ENCODE results near the gene PHF21B. TPM values are rescaled to one million over a fixed set of nuclear protein-coding genes. Genes with fewer than 3 reads are reported as not detected.

PHF21B gene
- polyA plus RNA-seq, 3 donors: 0.01 to 0.34 (median 0.14) TPM

DNA sequence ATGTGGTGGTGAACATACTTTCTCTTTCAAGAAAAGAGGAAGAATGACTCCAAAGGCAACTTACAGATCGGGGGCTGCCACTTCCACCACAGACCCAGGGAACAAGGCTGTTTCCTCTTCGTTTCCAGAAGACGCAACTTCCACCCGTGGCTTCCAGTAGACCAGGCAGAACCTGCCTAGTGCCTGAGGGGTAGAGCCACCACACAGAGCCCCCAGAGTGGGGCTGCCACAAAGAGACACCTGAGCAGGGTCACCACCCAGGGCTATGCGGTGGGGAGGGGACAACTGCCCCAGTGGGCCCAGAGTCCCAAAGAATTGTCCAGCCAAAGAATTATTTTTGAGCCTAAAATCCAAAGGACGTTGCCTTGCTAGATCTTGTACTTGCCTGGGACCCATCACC, 16.7 kb upstream of the PHF21B start:
- H3K27ac ChIP-seq (ENCODE audit: low read depth, low read length): no peak overlapping the region
- 59 to 75% (median 61%) methylated on average over 6 of the region's 6 CpGs for WGBS, 3 donors

- no peak overlapping the region for H3K27ac ChIP-seq (ENCODE audit: low read depth, low read length)
- whole genome bisulfite sequencing, 3 donors: 13 to 29% (median 26%) methylated on average over 9 of the region's 9 CpGs
Observed at GRCh38 chr22:45023431-45023830, 13.6 kb upstream of the PHF21B start.

- H3K27ac ChIP-seq (ENCODE audit: low read depth, low read length): no peak overlapping the region
- 55 to 63% (median 59%) methylated on average over 15 to 16 of the region's 16 CpGs for WGBS, 3 donors
Observed at GRCh38 chr22:45019861-45020655, 10.3 kb upstream of the PHF21B start.

- whole genome bisulfite sequencing, 3 donors: 46 to 55% (median 51%) methylated on average over 4 of the region's 4 CpGs
- no peak overlapping the region for H3K27ac ChIP-seq (ENCODE audit: low read depth, low read length)
Observed at GRCh38 chr22:45014654-45015053, 4.8 kb upstream of the PHF21B start.

DNA sequence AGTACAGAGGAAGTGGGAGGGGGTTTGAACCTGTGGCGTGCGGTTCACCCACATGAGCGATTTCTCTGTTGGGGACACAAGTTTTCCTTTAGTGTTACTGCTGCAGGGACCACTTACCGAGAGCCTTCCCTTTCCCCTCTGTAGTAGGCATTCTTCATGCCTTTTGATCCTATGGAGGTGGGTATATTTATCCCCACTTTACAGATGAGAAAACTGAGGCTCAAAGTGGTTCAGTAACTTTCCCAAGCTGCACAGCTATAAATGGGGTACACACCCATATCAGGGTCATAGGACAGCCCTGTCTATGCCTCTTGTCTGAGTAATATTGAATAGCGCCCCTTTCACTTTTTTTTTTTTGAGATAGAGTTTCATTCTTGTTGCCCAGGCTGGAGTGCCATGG, 3.3 kb upstream of the PHF21B start:
- 86 to 98% (median 92%) methylated on average over 5 of the region's 5 CpGs for WGBS, 3 donors
- no peak overlapping the region for H3K27ac ChIP-seq (ENCODE audit: low read depth, low read length)

DNA sequence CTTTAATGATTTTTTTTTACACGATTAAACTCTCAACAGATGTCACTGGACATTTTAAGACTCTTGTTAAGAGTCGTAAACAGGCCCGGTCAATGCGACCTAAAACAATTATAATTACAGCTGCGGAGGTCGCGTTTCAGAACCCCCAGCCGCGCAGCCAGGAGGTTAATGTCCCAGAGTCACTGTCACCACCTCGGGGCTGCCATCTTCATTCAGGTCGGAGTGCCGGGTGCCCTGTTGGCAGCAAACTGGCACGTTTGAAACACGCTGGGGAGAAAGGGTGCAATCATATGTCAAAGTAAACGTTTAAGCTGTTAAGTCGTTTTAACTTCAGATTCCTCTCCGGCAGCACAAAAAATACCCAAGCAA, 711 bp upstream of the PHF21B start:
- WGBS, 3 donors: 3 to 6% (median 4%) methylated on average over 17 of the region's 17 CpGs

GRCh38 chr22:45008751-45009605, 827 bp downstream of the PHF21B start:
- WGBS, 3 donors: 0 to 2% (median 1%) methylated on average over 72 to 90 of the region's 90 CpGs
- H3K27ac ChIP-seq (ENCODE audit: low read depth, low read length): no peak overlapping the region

More for the DNA sequence above, 711 bp upstream of the PHF21B start:
- H3K27ac ChIP-seq (ENCODE audit: low read depth, low read length): no peak overlapping the region

DNA sequence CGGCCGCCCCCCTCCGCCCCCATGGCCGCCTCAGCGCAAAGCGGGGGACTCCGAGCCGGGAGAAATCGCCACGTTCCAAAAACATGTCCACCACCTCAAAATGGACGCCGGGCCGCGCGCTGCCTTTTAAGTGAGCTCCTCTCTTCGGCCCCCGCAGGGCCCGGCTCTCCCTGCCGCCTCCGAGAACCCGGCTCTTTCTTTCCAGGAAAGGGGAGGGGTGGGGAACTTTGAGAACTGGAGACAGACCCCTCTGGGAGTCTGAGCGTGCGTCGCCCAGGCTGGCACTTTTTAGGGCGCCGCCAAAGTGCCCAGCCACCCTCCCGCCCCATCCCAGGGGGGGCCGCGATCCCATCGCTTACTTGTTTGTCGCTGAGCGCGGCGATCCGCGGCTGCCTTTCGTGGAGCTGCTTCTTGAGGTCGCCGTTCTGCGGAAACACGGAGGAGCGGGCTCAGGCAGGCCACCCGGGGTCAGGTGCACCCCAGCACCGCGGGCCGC, 1.6 kb downstream of the PHF21B start:
- no peak overlapping the region for H3K27ac ChIP-seq (ENCODE audit: low read depth, low read length)
- 1 to 2% (median 1%) methylated on average over 43 to 46 of the region's 46 CpGs for WGBS, 3 donors

- 0 to 3% (median 2%) methylated on average over 43 to 78 of the region's 90 CpGs for WGBS, 3 donors
- no peak overlapping the region for H3K27ac ChIP-seq (ENCODE audit: low read depth, low read length)
Observed at GRCh38 chr22:45007391-45008185, 2.2 kb downstream of the PHF21B start.

GRCh38 chr22:45006964-45007390, 2.8 kb downstream of the PHF21B start:
- H3K27ac ChIP-seq (ENCODE audit: low read depth, low read length): no peak overlapping the region
- WGBS, 3 donors: 1 to 2% (median 1%) methylated on average over 42 to 44 of the region's 44 CpGs

DNA sequence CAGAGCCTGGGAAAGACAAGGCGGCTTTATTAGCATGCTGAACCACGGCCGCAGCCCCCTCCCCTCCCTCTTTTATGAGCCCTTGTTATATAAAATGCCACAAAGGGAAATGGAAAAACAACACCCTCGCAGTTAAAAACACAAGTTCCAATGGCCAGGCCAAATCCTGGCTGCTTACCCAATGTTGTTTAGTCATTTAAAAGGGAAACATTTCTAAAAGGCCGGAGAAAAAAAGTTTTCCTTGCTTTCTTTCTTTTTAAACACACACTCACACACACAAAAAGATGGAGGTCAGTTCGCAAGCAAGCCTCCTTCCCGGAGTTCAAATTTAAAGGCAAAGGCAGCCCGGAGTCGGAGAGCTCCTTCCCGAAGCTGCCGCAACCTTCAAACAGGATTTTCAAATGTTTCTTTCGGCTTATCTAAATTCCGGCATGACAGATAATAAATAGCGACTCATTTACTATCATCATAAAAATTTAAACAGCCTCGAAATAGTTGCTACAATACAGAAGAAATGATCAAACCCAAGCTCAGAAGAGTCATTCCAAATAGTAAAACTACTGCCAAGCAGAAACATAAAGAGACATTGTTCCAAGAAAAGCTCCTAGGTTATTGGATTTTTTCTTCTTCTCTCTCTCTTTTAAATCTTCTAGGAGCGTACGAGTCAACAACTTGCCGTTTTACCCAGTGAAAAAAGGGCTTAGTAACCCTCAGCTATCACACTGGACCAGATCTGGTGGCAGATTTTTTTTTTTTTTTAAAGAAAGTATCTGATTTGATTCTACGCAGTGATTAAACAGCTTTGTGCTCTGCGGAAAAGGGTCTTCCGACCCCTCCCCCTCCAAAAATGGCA, 3.5 kb downstream of the PHF21B start:
- H3K27ac ChIP-seq (ENCODE audit: low read depth, low read length): no peak overlapping the region
- WGBS, 3 donors: 4 to 6% (median 5%) methylated on average over 21 of the region's 21 CpGs

DNA sequence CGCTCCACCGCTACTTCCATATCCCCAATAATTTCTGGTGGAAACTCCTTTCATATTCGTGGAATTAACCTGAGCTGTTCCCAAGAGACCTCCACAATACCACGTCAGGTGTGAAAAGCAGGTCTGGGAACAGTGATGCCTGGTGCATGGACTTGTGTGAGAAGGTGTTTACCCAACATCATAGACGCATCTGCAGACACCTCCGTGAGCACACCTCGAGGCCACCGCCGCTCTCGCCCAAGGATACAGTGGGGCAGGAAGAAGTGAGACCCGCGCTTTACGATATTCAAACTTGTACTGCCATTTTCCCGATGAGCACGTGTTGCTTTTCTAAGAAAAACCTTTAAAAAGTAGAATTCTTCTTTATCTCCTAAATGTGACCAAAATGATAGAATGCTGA, 8.2 kb downstream of the PHF21B start:
- H3K27ac ChIP-seq (ENCODE audit: low read depth, low read length): no peak overlapping the region
- WGBS, 3 donors: 85 to 93% (median 92%) methylated on average over 15 of the region's 15 CpGs

DNA sequence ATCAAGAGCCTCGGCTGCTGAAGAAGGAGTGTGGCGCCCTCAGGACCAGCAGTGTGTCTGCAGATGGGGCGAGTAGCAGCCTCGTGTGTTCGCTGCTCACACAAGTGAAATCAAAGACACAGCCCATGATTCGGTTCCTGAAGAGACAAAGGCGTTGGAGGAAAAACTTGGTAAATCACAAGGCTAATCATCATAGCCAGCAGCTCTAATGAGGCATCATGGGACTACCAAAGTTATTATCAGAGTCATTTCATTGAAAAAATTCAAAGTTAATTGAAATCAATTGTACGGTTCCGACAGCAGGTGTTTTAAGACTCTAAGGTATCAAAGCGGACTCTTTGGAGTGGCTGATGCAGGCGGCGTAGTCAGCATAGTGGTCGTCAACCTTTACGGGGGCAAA, 9.5 kb downstream of the PHF21B start:
- no peak overlapping the region for H3K27ac ChIP-seq (ENCODE audit: low read depth, low read length)
- 82 to 92% (median 90%) methylated on average over 14 of the region's 14 CpGs for WGBS, 3 donors

DNA sequence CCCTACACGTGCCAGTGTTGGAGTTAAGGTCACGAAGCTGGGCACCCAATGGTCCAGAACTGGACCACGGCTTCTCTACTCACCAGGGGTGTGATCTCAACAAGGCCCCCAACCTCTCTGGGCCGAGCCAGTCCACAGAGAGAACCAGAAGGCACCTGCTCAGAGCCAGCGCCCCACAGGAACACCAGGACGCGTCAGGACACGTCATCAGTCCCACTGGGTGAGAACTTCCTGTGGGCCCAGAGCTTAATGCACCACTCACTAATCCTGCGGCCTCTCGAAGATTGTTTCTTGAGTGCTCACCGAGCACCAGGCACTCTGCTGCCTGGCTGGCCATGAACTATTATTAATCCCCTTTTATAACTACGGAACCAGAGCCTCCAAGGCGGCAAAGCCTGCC, 10.1 kb downstream of the PHF21B start:
- WGBS, 3 donors: 73 to 81% (median 81%) methylated on average over 13 of the region's 13 CpGs
- no peak overlapping the region for H3K27ac ChIP-seq (ENCODE audit: low read depth, low read length)

- H3K27ac ChIP-seq (ENCODE audit: low read depth, low read length): no peak overlapping the region
- 84 to 86% (median 84%) methylated on average over 15 of the region's 15 CpGs for WGBS, 3 donors
Observed at GRCh38 chr22:44999231-44999630, 10.6 kb downstream of the PHF21B start.

GRCh38 chr22:44998296-44998695, 11.5 kb downstream of the PHF21B start:
- H3K27ac ChIP-seq (ENCODE audit: low read depth, low read length): no peak overlapping the region

DNA sequence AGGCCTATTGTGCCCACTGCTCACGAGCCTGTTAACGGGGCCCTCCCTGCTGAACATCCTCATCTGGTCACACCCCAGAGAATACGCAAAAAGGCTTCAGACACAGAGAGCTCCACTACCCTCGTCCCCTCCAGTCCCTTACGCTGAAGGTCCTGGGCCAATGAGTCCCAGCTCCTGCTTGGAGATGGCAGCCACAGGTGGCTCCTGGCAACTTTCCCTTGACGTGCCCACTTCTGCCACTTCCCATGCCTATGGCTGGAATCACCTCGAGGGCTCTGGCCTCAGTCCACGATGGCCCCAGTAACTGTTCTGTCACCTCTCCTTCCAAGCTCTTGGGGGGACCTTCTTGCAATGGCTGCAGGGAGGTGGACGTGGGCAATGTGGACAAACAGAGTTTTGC, 12.7 kb downstream of the PHF21B start:
- WGBS, 3 donors: 70 to 81% (median 80%) methylated on average over 9 of the region's 9 CpGs
- H3K27ac ChIP-seq (ENCODE audit: low read depth, low read length): no peak overlapping the region

More at GRCh38 chr22:44998296-44998695, 11.5 kb downstream of the PHF21B start:
- WGBS, 3 donors: 80 to 89% (median 89%) methylated on average over 11 of the region's 11 CpGs

DNA sequence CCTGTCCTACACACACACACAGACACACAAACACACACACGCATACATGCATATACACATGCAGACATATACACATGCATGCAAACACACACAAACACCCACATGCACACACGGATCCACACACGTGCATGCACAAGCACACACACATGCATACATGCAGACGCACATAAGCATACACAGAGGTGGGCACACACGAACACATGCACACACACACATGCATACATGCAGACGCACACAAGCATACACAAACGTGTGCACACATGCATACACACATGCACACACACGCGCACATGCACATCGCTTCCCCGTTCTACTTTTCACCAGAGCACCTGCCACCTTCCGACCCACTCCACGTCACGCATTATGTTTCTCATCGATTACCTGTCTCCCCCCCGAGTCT, 13.2 kb downstream of the PHF21B start:
- H3K27ac ChIP-seq (ENCODE audit: low read depth, low read length): no peak overlapping the region
- WGBS, 3 donors: 80 to 93% (median 92%) methylated on average over 16 of the region's 16 CpGs

All from adipose tissue (tissue), 3 donors.